Right lung (tissue), 10 donors: ENCODE results near the gene SPDYE16. TPM values are rescaled to one million over a fixed set of nuclear protein-coding genes. Genes with fewer than 3 reads are reported as not detected.
"Not testable (repeated sequence)": the region's sequence is repeated elsewhere in the genome, so short reads cannot be mapped to it uniquely, and the experiment has no call there.

Experiments used
- DNase-seq, 2 donors: peaks; one replicate each; pipeline ENCODE4 v3.0.0-alpha.2; 2013
- long read RNA-seq, 8 donors: transcript quantifications; one replicate each; lab custom pipeline, GENCODE V29; 2026
- polyA plus RNA-seq, 5 donors: library from polyadenylated mRNA; unstranded; fragments of 120-200 nt; gene quantifications; one replicate each; pipeline versions ENCODE4 v1.2.1 to v1.2.3, GENCODE V29; 2013; ENCODE audit warnings: inconsistent platforms in 1 of 5, low replicate concordance in 1 of 5; ENCODE audit not compliant: insufficient read length in 5 of 5, insufficient read depth in 1 of 5

Gene SPDYE16, protein sequence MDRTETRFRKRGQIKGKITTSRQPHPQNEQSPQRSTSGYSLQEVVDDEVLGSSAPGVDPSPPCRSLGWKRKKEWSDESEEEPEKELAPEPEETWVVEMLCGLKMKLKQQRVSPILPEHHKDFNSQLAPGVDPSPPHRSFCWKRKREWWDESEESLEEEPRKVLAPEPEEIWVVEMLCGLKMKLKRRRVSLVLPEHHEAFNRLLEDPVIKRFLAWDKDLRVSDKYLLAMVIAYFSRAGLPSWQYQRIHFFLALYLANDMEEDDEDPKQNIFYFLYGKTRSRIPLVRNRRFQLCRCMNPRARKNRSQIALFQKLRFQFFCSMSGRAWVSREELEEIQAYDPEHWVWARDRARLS
- 1 to 10 TPM; 2.6 to 5.3 (median 4.1) TPM for polyA plus RNA-seq
- long read RNA-seq, donor 1, result 0 reads
- long read RNA-seq, donor 2, result 0 reads
- long read RNA-seq, donor 3, result 0 reads
- long read RNA-seq, donor 4, result 0 reads
- long read RNA-seq, donor 5, result 0 reads
- long read RNA-seq, donor 6, result 0 reads
- long read RNA-seq, donor 7, result 0 reads
- long read RNA-seq, donor 8, result 0 reads

DNA sequence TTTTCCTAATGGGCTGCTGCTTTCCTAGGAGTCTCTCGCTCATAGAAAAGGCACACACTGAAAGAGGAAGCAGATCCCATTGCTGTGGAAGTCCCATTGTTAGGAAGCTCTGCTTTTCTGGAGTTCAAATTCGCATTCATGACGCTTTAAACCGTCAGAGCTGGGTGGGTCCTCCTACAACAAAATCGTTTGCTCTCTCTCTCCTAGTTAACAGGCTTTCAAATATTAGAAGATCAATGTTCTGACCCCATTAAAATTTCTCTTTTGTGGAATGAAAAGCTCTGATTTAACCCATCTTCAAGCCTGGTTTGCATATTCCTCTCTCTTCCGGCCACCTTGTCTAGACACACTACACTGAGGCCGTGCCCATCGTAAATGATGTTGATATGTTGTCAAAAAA is at the start of gene SPDYE16:
Gene SPDYE16, minus strand, starts transcription at position 101 of the 400 bp plus-strand sequence. CDS start 1,838 bp downstream, outside the sequence.
- not testable (repeated sequence) for DNase-seq

DNA sequence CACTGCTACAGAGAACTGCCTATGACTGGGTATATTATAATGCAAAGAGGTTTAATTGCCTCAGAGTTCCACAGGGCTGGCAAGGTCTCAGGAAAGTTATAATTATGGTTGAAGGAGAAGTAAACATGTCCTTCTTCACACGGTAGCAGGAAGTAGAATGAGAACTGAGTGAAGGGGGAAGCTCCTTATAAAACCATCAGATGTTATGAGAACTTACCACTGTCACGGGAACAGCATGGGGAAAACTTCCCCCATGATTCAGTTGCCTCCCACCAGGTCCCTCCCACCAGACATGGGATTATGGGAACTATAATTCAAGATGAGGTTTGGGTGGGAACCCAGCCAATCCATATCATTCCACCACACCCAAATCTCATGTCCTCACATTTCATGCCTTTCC is 49.6 kb upstream of the SPDYE16 start:
- not testable (repeated sequence) for DNase-seq

DNA sequence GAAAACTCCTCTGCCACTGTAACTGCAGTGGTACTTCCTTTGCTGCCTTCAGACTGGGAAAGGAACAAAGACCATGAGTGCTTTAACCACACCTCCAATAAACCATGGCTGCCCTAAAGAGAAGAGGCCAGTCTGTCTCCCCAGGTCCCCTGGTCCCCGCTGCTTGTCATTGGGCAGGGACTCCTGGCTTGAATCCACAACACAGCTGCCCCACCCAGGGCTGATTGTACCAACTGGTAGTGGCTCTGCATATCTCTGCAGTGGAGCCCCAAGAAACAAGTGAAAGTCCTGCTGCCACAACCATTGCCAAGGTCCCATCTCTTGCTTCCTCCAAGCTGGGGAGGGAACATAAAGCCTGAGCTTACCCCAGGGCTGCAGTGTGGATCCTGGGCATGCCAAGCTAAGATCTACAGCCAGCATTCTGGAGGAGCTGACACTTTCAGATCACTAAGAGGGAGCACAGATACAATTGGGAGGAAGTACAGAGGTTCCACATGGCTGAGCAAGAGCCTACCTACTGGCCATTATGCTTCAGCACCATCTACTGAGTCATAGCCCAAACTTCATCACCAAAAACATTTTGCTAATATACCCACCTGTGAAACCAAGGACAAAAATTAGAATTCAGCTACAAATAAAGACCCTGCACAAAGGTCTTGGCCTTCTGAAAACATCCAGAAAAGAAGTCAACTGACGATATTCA is 48.7 kb upstream of the SPDYE16 start:
- not testable (repeated sequence) for DNase-seq

DNA sequence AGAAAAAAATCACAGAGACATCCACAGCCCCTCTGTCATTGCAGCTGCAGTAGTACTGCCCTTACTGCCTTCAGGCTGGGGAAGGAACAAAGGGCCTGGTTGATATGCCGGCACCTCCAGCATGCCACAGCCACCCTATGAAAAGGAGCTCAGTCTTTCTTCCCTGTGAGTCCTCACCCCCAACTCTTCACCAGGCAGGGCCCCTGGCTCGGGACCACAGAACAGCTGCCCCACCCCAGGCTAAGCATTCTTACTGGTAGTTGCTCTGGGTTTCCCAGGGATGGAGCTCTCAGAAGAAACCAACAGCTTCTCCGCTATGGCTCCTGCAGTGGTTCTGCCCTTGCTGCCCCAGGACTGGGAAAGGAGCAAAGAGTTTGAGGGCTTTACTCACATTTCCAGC is 47.9 kb upstream of the SPDYE16 start:
- DNase-seq, result not testable (repeated sequence)

DNA sequence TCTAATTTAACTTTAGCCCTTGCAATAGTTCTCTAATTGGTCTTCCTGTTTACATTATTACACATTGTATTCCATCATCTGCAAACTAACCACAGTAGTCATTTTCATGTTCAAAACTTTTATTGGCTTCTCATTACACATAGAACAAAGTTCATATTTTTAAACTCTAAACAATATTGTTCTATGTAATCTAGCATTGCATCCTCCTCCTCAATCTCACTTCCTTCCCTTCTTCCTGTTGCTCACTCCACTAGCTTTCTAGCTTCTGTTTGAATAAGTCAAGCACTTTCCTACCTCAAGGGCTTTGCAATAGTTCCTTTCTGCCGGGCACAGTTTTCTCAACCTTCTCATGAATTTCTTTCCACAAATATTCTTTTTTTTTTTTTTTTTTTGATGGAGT is 45.5 kb upstream of the SPDYE16 start:
- not testable (repeated sequence) for DNase-seq

DNA sequence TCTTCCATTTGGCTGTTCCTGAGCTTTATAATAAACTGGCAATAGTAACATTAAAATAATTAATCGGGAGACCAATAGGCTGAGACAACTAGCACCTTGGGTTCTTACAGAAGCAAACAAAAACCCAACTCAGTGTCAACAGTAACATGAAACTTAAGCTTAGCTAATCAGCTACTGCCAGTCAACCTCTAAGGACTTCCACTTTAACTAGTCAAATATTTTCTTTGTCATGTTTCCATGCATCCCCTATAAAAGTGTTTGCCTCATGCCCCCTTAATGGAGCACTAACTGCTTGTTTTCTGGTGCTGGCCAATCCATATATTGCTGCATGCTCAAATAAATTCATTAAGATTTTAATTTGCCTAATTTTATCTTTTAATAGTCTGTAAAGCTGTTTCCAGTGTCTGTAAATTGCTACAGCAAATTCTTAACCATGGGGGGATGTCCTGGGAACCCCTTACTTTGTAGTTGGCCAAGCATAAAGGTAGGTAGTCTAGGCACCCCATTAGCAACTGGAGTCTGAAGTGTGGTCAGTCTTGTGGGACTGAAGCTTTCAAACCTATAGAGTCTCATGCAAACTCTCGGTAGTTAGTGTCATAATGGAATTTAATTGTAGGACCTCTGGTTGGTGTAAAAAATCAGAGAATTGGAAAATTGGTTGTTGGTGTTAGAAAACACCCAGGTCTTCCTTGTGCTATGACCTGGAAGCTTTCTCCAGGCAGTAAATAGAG is 43.7 kb upstream of the SPDYE16 start:
- DNase-seq, result not testable (repeated sequence)

DNA sequence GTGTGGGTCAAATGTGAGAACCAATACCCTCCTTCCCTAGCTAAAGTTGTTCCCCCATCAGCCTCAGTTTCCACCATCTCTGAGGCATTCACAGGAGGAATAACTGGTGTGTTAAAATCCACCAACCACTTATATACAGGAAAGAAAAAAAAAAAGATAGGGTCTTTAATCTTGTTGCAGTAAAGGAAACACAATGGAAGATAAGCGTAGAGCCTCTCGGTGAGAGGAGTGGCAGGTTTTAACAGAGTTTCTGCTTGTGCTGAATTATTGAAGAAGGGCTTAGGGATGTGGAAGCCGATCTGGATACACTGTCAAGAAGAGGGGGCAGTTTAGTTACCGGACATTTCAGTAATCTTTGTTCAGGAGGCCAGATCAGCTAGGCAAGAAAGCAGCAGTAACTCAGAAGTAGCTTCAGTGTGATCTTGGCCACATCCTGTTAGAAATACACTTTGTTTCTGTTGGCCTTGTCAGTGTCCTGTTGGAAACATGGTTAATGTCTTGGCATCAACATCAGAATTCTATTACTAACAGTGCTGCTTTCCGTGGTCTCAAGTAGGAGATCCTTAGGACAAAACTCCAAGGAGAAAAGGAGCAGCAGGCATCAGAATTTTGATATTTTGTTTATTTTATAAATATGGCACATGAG is 40.7 kb upstream of the SPDYE16 start:
- DNase-seq, result peak; percentile 12 to 20

DNA sequence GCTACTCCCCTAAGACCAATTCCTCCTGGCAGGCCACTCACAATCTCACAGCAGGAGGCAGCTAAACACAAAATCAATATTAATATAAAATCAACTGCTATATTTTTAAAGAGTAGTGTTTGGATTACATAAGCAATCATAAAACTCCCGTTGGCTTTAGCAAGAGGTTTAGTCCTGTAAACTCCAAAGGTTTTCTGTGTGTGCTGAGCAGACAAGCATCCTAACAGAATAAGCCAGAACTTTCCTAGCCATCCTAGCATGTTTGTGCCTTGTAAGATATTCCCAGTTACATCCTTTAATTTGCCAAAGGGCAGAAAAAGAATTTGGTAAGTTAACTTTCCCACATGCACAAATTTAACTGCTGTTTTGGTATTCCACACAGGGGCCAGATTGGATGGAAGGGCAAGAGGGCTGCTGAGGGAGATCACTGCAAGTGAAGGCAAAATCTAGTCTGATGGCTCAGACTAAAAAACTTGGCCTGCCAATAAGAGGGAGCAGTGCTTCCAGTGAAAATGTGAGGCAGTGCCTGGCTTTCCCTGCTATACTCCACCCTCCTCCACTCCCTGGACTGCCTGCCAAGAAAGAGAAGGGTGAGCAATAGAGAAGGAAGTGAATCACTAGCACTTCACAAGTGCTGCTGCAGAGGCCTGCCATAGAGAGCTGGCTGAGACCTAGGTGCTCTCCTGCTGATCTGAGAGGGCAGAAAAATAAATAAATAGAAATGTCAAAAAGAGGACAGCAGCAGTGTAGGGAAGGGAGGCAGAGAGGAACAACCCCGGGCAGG is 39.9 kb upstream of the SPDYE16 start:
- DNase-seq, result peak; percentile 45 to 58

DNA sequence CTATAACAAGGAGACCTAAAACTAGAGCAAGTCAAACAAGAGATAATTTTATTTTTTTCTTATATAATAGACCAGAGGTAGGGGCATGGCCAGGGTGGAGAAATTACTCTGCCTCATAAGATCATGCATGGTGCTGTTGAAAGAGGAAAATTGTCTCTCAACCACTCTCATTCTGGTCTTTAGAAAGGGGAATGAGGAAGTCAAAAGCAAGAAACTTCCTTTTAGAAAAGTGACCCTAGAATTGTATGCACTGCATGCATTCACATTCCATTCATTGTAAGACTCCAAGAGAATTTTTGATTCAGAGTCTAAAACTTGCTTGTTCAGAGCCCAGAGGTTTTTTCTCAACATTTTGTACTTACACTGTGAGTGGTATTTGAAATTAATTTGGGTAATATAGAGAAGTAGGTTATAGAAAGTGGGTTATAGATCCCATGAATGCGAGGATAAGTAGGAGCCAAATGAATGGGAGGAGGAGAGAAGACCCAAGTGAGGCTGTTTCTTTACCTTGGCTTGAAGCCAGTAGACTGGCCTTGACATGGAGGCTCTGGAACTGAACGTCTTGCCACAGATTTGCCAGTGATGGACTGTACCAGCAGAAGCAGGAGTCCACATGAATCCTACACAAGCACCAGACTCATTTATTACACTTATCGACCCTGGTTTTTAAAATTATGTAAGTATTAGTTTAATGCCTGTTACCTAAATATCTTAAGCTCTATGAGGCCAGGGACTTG is 33.0 kb upstream of the SPDYE16 start:
- DNase-seq, result not testable (repeated sequence)

DNA sequence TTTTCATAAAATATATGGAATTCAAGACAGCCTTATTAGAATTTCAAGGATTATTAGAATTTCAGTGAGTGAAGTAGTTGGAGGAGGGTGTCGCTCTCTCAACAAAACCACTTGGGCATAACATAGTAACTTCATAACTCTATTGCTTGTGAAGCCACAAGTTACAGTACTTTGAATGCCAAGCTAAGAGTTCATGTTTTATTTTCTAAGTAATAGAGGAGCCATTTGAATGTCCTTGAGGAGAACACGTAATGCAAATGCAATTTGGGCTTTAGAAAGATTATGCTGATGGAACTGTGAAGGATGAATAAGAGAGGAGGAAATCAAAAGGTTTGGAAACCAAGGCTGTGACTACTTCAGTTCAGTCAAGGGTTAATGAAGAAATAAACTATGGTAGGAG is 32.3 kb upstream of the SPDYE16 start:
- DNase-seq, result not testable (repeated sequence)

DNA sequence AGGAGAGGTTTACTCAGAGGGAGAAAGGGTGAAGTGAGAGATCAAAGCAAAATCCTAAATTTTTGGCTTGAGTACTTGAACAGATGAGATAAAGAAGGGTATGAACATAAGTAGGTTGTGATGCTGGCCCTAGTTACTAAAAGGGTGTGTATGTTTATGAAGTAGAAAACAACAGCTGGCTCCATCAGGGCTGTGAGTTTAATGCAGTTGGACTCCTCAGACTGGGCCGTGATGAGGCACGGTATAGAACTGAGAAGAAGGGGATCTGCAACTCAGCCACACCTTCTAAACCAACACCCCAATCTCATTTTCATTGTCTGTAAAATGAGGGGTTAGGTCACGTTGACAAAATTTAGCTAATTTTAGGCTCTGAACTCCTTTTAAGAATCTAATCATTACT is 29.2 kb upstream of the SPDYE16 start:
- not testable (repeated sequence) for DNase-seq

DNA sequence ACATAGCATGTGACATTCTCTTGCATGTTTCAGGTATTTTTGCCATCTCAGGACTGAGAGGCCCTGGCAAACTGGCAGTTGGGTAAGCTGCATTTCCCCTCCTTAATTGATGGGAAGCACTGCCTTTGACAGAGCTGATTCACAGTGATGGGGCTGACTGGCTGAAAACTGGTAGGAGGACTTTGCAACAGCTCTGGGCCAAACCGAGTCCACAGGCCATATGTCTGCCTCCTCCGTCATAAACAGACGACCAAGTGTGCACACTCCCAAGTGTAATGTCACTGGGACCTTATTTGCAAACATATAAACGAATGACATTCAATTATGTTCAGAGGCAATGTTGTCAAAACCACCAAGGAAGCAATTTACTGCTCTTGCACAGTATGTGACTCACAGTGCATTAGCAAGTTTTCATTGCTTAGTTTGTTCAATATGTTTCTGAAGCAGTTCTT is 27.3 kb upstream of the SPDYE16 start:
- not testable (repeated sequence) for DNase-seq

DNA sequence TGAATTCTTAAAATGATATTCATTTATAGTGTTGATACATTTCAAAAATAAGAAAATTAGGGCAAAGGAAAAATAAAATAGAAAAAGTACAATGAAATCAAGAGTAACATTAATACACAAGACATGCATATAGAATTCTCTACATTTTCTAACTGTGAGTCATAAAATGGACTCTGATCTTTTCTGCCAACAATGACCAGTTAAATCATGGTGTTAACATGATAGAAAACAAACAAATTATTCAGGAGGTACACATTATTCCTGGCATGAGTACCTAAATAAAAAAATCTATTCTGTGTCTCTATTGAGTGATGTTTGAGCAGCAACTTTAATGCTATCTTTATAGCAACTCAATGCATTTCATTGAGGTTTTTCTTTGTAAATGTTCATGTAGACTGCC is 25.6 kb upstream of the SPDYE16 start:
- not testable (repeated sequence) for DNase-seq

DNA sequence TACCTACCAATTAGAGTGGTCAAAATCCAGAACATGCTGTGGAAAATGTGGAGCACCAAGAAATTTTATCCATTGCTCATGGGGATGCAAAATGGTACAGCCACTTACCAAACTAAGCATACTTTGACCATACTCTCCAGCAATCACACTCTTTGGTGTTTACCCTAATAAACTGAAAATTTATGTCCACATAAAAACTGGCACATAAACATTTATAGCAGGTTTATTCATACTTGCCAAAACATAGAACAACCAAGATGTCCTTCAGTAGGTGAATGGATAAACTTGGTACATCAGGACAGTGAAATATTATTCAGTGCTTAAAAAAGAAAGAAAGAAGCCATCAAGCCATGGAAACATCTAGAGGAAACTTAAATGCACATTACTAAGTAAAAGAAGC is 24.7 kb upstream of the SPDYE16 start:
- DNase-seq, result not testable (repeated sequence)

DNA sequence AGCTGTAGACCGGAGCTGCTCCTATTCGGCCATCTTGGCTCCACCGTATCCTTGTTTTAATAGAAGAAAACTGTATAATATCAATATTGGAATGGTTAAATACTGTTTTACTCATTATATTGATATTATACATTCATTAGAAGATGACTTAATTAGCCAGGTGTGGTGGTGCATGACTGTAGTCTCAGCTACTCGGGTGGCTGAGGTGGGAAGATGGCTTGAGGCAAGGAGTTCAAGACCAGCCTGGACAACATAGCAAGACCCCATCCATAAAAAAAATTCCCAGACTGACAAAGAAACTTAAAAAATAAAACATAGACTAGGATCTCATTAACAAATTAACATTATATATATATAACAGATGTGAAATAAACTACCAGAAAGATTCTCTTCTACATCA is 24.2 kb upstream of the SPDYE16 start:
- DNase-seq, result not testable (repeated sequence)

DNA sequence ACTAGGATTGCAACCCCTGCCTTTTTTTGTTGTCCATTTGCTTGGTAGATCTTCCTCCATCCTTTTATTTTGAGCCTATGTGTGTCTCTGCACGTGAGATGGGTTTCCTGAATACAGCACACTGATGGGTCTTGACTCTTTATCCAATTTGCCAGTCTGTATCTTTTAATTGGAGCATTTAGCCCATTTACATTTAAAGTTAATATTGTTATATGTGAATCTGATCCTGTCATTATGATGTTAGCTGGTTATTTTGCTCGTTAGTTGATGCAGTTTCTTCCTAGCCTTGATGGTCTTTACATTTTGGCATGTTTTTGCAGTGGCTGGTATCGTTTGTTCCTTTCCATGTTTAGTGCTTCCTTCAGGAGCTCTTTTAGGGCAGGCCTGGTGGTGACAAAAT is 21.9 kb upstream of the SPDYE16 start:
- DNase-seq, result not testable (repeated sequence)

DNA sequence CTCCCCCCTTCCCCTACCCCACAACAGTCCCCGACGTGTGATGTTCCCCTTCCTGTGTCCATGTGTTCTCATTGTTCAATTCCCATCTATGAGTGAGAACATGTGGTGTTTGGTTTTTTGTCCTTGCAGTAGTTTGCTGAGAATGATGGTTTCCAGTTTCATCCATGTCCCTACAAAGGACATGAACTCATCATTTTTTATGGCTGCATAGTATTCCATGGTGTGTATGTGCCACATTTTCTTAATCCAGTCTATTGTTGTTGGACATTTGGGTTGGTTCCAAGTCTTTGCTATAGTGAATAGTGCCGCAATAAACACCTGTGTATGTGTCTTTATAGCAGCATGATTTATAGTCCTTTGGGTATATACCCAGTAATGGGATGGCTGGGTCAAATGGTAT is 18.2 kb upstream of the SPDYE16 start:
- not testable (repeated sequence) for DNase-seq

DNA sequence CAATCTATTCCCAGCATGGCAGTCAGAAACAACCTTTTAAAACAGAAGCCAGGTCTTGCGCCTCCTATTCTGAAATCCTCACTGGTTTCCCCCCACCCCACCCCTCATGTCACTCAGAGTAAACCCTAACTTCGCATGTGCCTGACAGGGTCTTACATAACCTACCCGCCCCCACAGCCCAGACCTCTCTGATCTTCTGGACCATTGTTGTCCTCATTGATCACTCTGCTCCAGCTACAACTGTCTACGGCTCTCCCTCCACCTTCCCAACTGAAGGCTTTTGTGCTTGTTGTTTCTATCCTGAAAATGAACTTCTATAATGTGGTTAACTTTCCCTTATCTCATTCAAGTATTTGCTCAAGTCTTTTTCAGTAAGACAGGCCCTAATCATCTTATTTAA is 17.1 kb upstream of the SPDYE16 start:
- DNase-seq, result not testable (repeated sequence)

DNA sequence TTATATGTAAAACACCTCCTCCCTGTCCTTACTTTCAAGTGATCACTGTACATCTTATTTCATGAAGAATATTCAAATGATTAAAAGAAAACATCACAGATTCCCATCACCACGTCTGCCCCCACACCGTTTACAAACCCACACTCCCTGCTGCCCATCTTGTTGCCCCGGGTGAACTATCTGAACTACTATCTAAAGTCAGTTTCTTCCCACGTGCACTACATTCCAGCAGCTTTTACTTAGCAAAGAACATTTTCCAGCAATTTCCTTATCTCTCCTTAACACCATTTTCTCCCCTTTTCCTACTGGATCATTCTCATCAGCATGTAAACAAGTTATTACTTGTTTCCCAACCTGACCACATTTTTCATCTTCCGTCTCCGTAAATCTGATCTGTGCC is 16.6 kb upstream of the SPDYE16 start:
- not testable (repeated sequence) for DNase-seq

DNA sequence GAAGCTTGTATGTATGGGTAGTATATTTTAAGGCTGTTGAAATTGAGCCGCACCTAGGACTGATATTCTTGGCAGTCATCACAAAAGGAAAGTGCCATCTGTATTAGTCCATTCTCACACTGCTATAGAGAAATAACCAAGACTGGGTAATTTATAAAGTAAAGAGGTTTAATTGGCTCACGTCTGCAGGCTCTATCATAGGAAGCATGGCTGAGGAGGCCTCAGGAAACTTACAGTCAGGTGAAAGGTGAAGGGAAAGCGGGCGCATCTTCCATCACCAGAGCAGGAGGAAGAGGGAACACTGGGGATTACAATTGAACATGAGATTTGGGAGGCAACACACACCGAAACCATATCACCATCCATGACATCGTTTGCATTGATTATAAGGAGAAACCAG is 8.9 kb upstream of the SPDYE16 start:
- DNase-seq, result not testable (repeated sequence)
